T-cell (primary cell): ENCODE data around the gene GPAT3. TPM values are rescaled to one million over a fixed set of nuclear protein-coding genes. Genes with fewer than 3 reads are reported as not detected.
"Not testable (repeated sequence)": the region's sequence is repeated elsewhere in the genome, so short reads cannot be mapped to it uniquely, and the experiment has no call there.

ENCODE experiments used
- ATAC-seq, 4 experiments: fragments of 200-7000 bp in 3 of 4; fragments of 150-1000 bp in 1 of 4; cut with Tn5 transposase; replicated peaks in 1 of 4; 1 replicate in 3 of 4; 2 replicates in 1 of 4; pipeline ENCODE4 v1.10.0; 2021; ENCODE audit warnings: moderate library complexity in 3 of 4, mild to moderate bottlenecking in 2 of 4, moderate number of reproducible peaks in 1 of 4
- CTCF ChIA-PET, 2 donors: fragments of 300-600 bp; sonication (Branson Sonifier 250); formaldehyde crosslinking; loops; one replicate each; lab custom pipeline; 2022; ENCODE audit warnings: antibody characterized with exemption in 2 of 2; lab: Charles Lee
- POLR2A ChIA-PET, 2 donors: fragments of 300-600 bp; sonication (Branson Sonifier 250); formaldehyde crosslinking; loops; one replicate each; lab custom pipeline; 2022; ENCODE audit warnings: antibody characterized with exemption in 2 of 2; lab: Charles Lee
- DNase-seq, 35 experiments: peaks; one replicate each; pipeline versions ENCODE4 v3.0.0 to v3.0.0-alpha.2; 2013 to 2023
- H3K27ac ChIP-seq: one replicate; pipeline ENCODE4 v1.5.1; 2013; ENCODE audit warnings: low read length
- H3K27me3 ChIP-seq, 2 experiments: replicated peaks in 1 of 2; 1 replicate in 1 of 2; 2 replicates in 1 of 2; pipeline versions ENCODE4 v1.6.1 to v1.7.0; 2013; ENCODE audit warnings: low read length in 1 of 2, mixed read lengths in 1 of 2; ENCODE audit not compliant: control insufficient read depth in 2 of 2, insufficient read depth in 2 of 2; ENCODE audit errors: extremely low read depth in 1 of 2
- H3K36me3 ChIP-seq, 2 donors: 1 replicate in 1 of 2; 2 replicates in 1 of 2; pipeline versions ENCODE4 v1.6.1 to v1.7.0; 2013; ENCODE audit warnings: low read length in 1 of 2; ENCODE audit not compliant: control insufficient read depth in 2 of 2, insufficient read depth in 1 of 2; ENCODE audit errors: extremely low read depth in 1 of 2
- H3K4me1 ChIP-seq, 2 experiments: 1 replicate in 1 of 2; 2 replicates in 1 of 2; pipeline versions ENCODE4 v1.6.1 to v1.7.0; 2013; ENCODE audit warnings: low read length in 2 of 2, mixed read lengths in 1 of 2; ENCODE audit not compliant: insufficient read depth in 2 of 2, control insufficient read depth in 1 of 2; ENCODE audit errors: extremely low read depth in 1 of 2
- H3K4me3 ChIP-seq, 2 donors: 1 replicate in 1 of 2; 2 replicates in 1 of 2; pipeline versions ENCODE4 v1.5.1 to v1.7.0; 2013; ENCODE audit warnings: mild to moderate bottlenecking in 2 of 2, low read length in 1 of 2, moderate library complexity in 1 of 2; ENCODE audit not compliant: control insufficient read depth in 1 of 2; ENCODE audit errors: extremely low read depth in 1 of 2
- H3K9me3 ChIP-seq: 2 replicates; pipeline ENCODE4 v1.7.0; 2013
- H3K27ac Mint-ChIP-seq, 2 donors: one replicate each; pipeline ENCODE4 v1.8.0; 2020 to 2021; ENCODE audit warnings: mild to moderate bottlenecking in 2 of 2, mixed read lengths in 2 of 2
- H3K27me3 Mint-ChIP-seq, 2 donors: one replicate each; pipeline ENCODE4 v1.8.0; 2021 to 2022; ENCODE audit warnings: mixed read lengths in 2 of 2
- H3K36me3 Mint-ChIP-seq: one replicate; pipeline ENCODE4 v1.8.0; 2021; ENCODE audit warnings: mixed read lengths
- H3K4me1 Mint-ChIP-seq, 3 donors: one replicate each; pipeline ENCODE4 v1.8.0; 2020 to 2022; ENCODE audit warnings: mixed read lengths in 3 of 3, mild to moderate bottlenecking in 1 of 3
- H3K4me3 Mint-ChIP-seq, 3 donors: one replicate each; pipeline ENCODE4 v1.8.0; 2020 to 2022; ENCODE audit warnings: mild to moderate bottlenecking in 3 of 3, mixed read lengths in 3 of 3, moderate library complexity in 3 of 3
- H3K9me3 Mint-ChIP-seq, 3 donors: one replicate each; pipeline ENCODE4 v1.8.0; 2020 to 2022; ENCODE audit warnings: mixed read lengths in 3 of 3
- WGBS: methylation state at CpG from one replicate; pipeline ENCODE4 v1.1.5; 2013; ENCODE audit warnings: missing lambda C conversion rate; ENCODE audit not compliant: insufficient coverage; 5-methylcytosine and 5-hydroxymethylcytosine counted together
- total RNA-seq, 35 experiments: library from RNA in 6 of 35; stranded (reverse) in 6 of 35; fragments of 120-200 nt in 1 of 35; gene quantifications; one replicate each; pipeline versions ENCODE4 v1.2.1 to v1.2.4 and lab custom pipeline; 2013 to 2026

GPAT3 gene
- total RNA-seq, 5 donors from 2014 or later (not counting 1 experiment from before 2014, with no cell fraction given): 2.7 to 8.3 (median 6.1) TPM

DNA sequence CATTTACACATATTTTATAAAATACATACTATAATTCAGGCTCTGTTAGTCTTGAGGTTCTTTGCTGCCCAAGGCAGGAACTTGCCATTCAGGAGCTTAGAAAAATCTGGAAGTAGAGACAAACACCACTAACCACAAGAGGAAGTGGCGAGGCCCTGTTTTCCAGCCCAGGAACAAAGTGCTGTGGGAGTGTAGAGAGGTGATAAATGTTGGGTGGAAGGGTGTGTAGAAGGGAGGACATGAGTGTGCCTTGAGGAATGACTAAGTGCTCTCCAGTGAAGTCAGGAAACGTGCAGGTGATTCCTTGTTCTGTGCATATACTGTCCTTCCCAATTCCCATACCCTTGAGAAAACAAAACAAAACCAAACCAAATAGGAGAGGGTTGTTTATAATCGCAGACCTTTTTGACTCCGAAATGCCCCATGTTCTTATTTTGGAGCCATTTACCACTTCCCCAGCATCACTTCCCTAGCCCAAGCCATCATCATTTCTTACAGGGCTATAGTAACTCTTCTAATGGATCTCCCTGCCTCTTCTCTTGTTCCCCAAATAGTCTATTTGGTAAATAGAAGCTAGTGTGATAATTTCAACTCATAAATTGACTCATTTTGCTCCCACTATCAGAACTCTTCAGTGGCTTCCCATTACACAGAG is 83.2 kb downstream of the GPAT3 start:
- H3K9me3 ChIP-seq: no peaks in the 10 kb centered on the region
- no peak for ATAC-seq
- no CpG with 5 or more reads among the region's 4 CpGs for WGBS
- CTCF ChIA-PET: interaction anchor here (0.5 to 0.6 kb wide), 3 partner anchors 21 to 71 kb away, joined by 3 to 6 read pairs (median 4); no protein-coding TSS in a partner anchor
- H3K27me3 Mint-ChIP-seq: peaks cover 24 to 28% of the 10 kb centered on the region in 2 donors
- H3K27ac Mint-ChIP-seq: no peak overlapping the region
- H3K36me3 Mint-ChIP-seq: peaks cover 3% of the 10 kb centered on the region
- H3K4me1 Mint-ChIP-seq: peaks cover 0 to 6% (median 0%) of the 10 kb centered on the region in 3 donors
- POLR2A ChIA-PET: interaction anchor here in 1 of 2 donors (0.6 kb wide), 1 partner anchor 980 kb away, joined by 3 read pairs; no protein-coding TSS in a partner anchor
- peaks cover 10 to 24% (median 19%) of the 10 kb centered on the region in 3 donors for H3K9me3 Mint-ChIP-seq
- no peaks in the 10 kb centered on the region for H3K4me1 ChIP-seq
- peaks cover 0 to 25% of the 10 kb centered on the region in 2 experiments for H3K27me3 ChIP-seq
- no peak overlapping the region for H3K4me3 ChIP-seq
- peak in 1 of 35 experiments; percentile 11 for DNase-seq
- no peak overlapping the region for H3K27ac ChIP-seq
- H3K36me3 ChIP-seq: no peaks in the 10 kb centered on the region
- no peak overlapping the region for H3K4me3 Mint-ChIP-seq

GRCh38 chr4:83622127-83622526 is 86.2 kb downstream of the GPAT3 start:
- DNase-seq, ATAC-seq, CTCF ChIA-PET, H3K4me1 ChIP-seq, H3K27ac Mint-ChIP-seq, H3K4me3 ChIP-seq, POLR2A ChIA-PET, H3K4me1 Mint-ChIP-seq, H3K36me3 Mint-ChIP-seq, H3K36me3 ChIP-seq, H3K27ac ChIP-seq, H3K4me3 Mint-ChIP-seq, H3K9me3 ChIP-seq: not testable (repeated sequence)
- Mint-ChIP-seq H3K27me3 (peaks cover 34 to 43% of the 10 kb centered on the region in 2 donors), H3K9me3 (peaks cover 6 to 17% (median 12%) of the 10 kb centered on the region in 3 donors)
- no CpG with 5 or more reads among the region's 1 CpG for WGBS
- peaks cover 0 to 21% of the 10 kb centered on the region in 2 experiments for H3K27me3 ChIP-seq

GRCh38 chr4:83625821-83626220 is 89.9 kb downstream of the GPAT3 start:
- no peak overlapping the region for H3K4me3 ChIP-seq
- Mint-ChIP-seq H3K4me1 (no peaks in the 10 kb centered on the region), H3K36me3 (peaks cover 3% of the 10 kb centered on the region), H3K27ac (no peak overlapping the region), H3K27me3 (peaks cover 23 to 29% of the 10 kb centered on the region in 2 donors), H3K4me3 (no peak overlapping the region), H3K9me3 (peaks cover 6 to 17% (median 12%) of the 10 kb centered on the region in 3 donors)
- H3K27me3 ChIP-seq: peaks cover 0 to 23% of the 10 kb centered on the region in 2 experiments
- CTCF ChIA-PET: no interaction called here
- H3K4me1 ChIP-seq: no peaks in the 10 kb centered on the region
- WGBS: no CpG with 5 or more reads among the region's 1 CpG
- H3K9me3 ChIP-seq: no peaks in the 10 kb centered on the region
- H3K27ac ChIP-seq: no peak overlapping the region
- no peak for ATAC-seq
- DNase-seq: no peak
- POLR2A ChIA-PET: no interaction called here
- H3K36me3 ChIP-seq: no peaks in the 10 kb centered on the region

DNA sequence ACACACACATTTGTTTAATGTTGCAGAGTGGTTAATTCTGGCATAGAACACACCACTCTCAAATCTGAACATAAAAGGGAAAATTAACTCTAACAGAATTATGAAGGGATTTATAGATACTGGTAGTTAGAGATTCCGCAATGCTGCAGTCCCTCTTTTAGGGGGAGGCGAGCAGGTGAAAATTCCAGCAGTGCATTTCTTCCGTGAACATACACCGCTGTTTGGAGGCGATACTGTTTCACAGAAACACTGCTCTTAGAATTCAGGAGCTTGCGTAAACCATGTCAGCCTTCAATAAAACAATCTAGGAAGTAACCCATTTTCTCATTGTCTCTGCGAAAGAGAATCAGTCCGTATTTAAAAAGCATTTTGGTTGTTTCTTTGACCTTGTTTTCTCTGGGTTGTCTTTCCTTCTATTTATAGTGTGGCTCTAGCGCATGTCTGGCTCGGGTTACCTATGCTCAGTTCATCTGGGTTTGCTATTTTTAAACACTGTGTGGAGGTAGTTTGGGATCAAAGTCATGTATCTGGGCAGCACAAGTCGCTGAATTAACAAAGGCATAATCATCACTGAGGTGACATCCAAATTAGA is 90.4 kb downstream of the GPAT3 start:
- H3K9me3 ChIP-seq: no peaks in the 10 kb centered on the region
- H3K4me3 ChIP-seq: no peak overlapping the region
- H3K27me3 ChIP-seq: peaks cover 0 to 19% of the 10 kb centered on the region in 2 experiments
- Mint-ChIP-seq H3K27me3 (peaks cover 20 to 24% of the 10 kb centered on the region in 2 donors), H3K4me3 (no peak overlapping the region), H3K36me3 (no peaks in the 10 kb centered on the region), H3K9me3 (peaks cover 6 to 14% (median 12%) of the 10 kb centered on the region in 3 donors), H3K27ac (no peak overlapping the region), H3K4me1 (no peaks in the 10 kb centered on the region)
- DNase-seq (no peak), ATAC-seq (no peak)
- no peaks in the 10 kb centered on the region for H3K4me1 ChIP-seq
- H3K27ac ChIP-seq: no peak overlapping the region
- 68% methylated on average over 2 of the region's 11 CpGs for WGBS
- ChIA-PET CTCF (no interaction called here), POLR2A (no interaction called here)
- no peaks in the 10 kb centered on the region for H3K36me3 ChIP-seq

- DNase-seq: peak in 4 of 35 experiments; percentile 5 to 25 (median 6)
- H3K9me3 ChIP-seq: no peaks in the 10 kb centered on the region
- no peaks in the 10 kb centered on the region for H3K4me1 ChIP-seq
- ATAC-seq: no peak
- Mint-ChIP-seq H3K4me1 (no peaks in the 10 kb centered on the region), H3K4me3 (no peak overlapping the region), H3K27me3 (peaks cover 8 to 21% of the 10 kb centered on the region in 2 donors), H3K27ac (no peak overlapping the region), H3K9me3 (no peaks in the 10 kb centered on the region), H3K36me3 (no peaks in the 10 kb centered on the region)
- 58% methylated on average over 2 of the region's 6 CpGs for WGBS
- no peaks in the 10 kb centered on the region for H3K36me3 ChIP-seq
- H3K4me3 ChIP-seq: no peak overlapping the region
- peaks cover 0 to 4% of the 10 kb centered on the region in 2 experiments for H3K27me3 ChIP-seq
- ChIA-PET CTCF (interaction anchor here (1.5 to 3.3 kb wide), 2 partner anchors 9 to 12 kb away, joined by 5 to 11 read pairs; no protein-coding TSS in a partner anchor), POLR2A (interaction anchor here in 1 of 2 donors (0.6 kb wide), 1 partner anchor 82 kb away, joined by 4 read pairs; no protein-coding TSS in a partner anchor)
- H3K27ac ChIP-seq: no peak overlapping the region
Measured at GRCh38 chr4:83629945-83630721, 94.2 kb downstream of the GPAT3 start.

- Mint-ChIP-seq H3K27me3 (peaks cover 8 to 21% of the 10 kb centered on the region in 2 donors), H3K27ac (no peak overlapping the region), H3K9me3 (no peaks in the 10 kb centered on the region), H3K36me3 (no peaks in the 10 kb centered on the region), H3K4me1 (no peaks in the 10 kb centered on the region), H3K4me3 (no peak overlapping the region)
- CTCF ChIA-PET: interaction anchor here (1.5 to 3.3 kb wide), 2 partner anchors 8 to 12 kb away, joined by 5 to 11 read pairs; no protein-coding TSS in a partner anchor
- H3K27me3 ChIP-seq: peaks cover 0 to 2% of the 10 kb centered on the region in 2 experiments
- H3K9me3 ChIP-seq: no peaks in the 10 kb centered on the region
- no peak overlapping the region for H3K27ac ChIP-seq
- DNase-seq (no peak), ATAC-seq (no peak)
- no CpG with 5 or more reads among the region's 2 CpGs for WGBS
- POLR2A ChIA-PET: no interaction called here
- H3K36me3 ChIP-seq: no peaks in the 10 kb centered on the region
- H3K4me1 ChIP-seq: no peaks in the 10 kb centered on the region
- H3K4me3 ChIP-seq: no peak overlapping the region
Measured at GRCh38 chr4:83631066-83631465, 95.2 kb downstream of the GPAT3 start.
